ENCODE data around the gene ANK2. TPM values are rescaled to one million over a fixed set of nuclear protein-coding genes. Genes with fewer than 3 reads are reported as not detected.

ANK2 gene
- 1,513 TPM for total RNA-seq (ENCODE audit: unreplicated experiment)
- long read RNA-seq, full-length matches to known transcripts = 5 of 98 reads
- long read RNA-seq, partial matches to known transcripts = 26 of 98 reads
- long read RNA-seq, other reads (novel, unspliced or antisense) = 67 of 98 reads

DNA sequence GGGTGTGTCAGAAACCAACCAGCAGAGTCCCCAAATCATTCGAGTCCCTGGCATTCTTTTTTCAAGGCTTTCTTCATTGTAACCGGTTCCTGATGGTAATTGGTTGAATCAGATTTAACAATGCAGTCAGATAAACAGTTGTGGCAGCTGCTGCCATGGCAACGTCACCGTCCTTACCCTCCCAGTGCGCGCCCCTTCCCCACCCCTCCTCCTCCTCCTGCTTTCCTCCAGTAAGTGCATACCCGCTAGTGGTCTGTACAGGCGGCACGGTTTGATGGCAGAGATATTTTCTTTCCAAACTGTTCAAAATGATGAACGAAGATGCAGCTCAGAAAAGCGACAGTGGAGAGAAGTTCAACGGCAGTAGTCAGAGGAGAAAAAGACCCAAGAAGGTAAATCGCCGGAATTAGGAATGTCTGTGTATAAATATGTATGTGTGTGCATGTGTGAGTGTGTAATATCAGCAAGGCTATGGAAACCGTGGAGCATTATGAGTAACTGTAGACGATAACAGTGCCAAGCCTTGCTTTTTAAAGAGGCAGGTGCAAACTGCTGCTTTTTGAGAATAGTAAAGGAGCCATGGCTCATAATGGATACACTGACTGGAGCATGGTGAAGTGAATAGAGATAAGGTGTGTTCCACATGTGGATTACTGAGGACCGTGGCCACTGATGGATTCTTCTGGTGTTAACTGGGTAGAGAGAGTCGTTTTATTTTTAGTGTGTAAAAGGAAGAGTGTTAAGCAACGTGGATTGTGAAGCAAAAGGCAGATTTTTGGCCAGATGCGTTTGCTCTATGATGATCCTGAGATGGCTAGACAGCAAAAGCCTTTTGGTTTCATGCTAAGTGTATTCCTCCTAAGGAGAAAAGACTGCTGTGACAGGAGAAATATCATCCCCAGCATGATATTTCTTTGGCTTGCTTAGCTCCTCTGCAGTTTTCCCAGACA is at the start of gene ANK2:
Gene ANK2, plus strand, starts transcription at position 233 of the 950 bp plus-strand sequence. Its CDS starts 76 bp downstream, at position 309.
- TF ChIP-seq, protein P1, sequence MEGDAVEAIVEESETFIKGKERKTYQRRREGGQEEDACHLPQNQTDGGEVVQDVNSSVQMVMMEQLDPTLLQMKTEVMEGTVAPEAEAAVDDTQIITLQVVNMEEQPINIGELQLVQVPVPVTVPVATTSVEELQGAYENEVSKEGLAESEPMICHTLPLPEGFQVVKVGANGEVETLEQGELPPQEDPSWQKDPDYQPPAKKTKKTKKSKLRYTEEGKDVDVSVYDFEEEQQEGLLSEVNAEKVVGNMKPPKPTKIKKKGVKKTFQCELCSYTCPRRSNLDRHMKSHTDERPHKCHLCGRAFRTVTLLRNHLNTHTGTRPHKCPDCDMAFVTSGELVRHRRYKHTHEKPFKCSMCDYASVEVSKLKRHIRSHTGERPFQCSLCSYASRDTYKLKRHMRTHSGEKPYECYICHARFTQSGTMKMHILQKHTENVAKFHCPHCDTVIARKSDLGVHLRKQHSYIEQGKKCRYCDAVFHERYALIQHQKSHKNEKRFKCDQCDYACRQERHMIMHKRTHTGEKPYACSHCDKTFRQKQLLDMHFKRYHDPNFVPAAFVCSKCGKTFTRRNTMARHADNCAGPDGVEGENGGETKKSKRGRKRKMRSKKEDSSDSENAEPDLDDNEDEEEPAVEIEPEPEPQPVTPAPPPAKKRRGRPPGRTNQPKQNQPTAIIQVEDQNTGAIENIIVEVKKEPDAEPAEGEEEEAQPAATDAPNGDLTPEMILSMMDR (IDR thresholded peaks at IDR 0.05; ENCODE audit: partially characterized antibody, unreplicated experiment) = no peak
- H3K27me3 Mint-ChIP-seq (ENCODE audit: unreplicated experiment) = peaks cover 6% of the 10 kb centered on the region
- H3K27ac Mint-ChIP-seq (ENCODE audit: unreplicated experiment) = no peak within 1 kb of the TSS
- H3K4me3 Mint-ChIP-seq (ENCODE audit: unreplicated experiment) = no peak within 1 kb of the TSS
- H3K9me3 Mint-ChIP-seq (ENCODE audit: unreplicated experiment) = peaks cover 13% of the 10 kb centered on the region
- peaks cover under 1% of the 10 kb centered on the region for H3K36me3 Mint-ChIP-seq (ENCODE audit: unreplicated experiment)
- H3K4me1 Mint-ChIP-seq (ENCODE audit: low read depth, unreplicated experiment) = peaks cover 29% of the 10 kb centered on the region
- peak; percentile 86 for DNase-seq

DNA sequence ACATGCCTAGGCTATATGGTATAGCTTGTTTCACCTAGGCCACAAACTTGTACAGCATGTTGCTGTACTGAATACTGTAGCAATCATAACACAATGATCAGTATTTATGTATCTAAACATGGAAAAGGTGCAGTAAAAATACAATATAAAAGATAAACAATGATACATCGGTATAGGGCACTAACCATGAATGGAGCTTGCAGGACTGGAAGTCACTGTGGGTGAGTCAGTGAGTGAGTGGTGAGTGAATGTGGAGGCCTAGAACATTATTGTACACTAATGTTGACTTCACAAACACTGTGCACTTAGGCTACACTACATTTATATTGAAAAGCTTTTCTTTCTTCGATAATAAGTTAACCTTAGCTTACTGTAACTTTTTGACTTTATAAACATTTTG is 45.6 kb upstream of the ANK2 start:
- peaks cover 9% of the 10 kb centered on the region for H3K27me3 Mint-ChIP-seq (ENCODE audit: unreplicated experiment)
- peak overlapping the region; percentile 48 for H3K27ac Mint-ChIP-seq (ENCODE audit: unreplicated experiment)
- no peak overlapping the region for H3K4me3 Mint-ChIP-seq (ENCODE audit: unreplicated experiment)
- H3K36me3 Mint-ChIP-seq (ENCODE audit: unreplicated experiment) = peaks cover 6% of the 10 kb centered on the region
- H3K9me3 Mint-ChIP-seq (ENCODE audit: unreplicated experiment) = peaks cover 16% of the 10 kb centered on the region
- no peak for DNase-seq
- TF ChIP-seq, protein P1 (IDR thresholded peaks at IDR 0.05; ENCODE audit: partially characterized antibody, unreplicated experiment) = no peak
- peaks cover 52% of the 10 kb centered on the region for H3K4me1 Mint-ChIP-seq (ENCODE audit: low read depth, unreplicated experiment)

GRCh38 chr4:113004655-113005054 is 44.8 kb upstream of the ANK2 start:
- Mint-ChIP-seq H3K9me3 (ENCODE audit: unreplicated experiment) (peaks cover 22% of the 10 kb centered on the region), H3K27me3 (ENCODE audit: unreplicated experiment) (peaks cover 9% of the 10 kb centered on the region), H3K4me3 (ENCODE audit: unreplicated experiment) (no peak overlapping the region), H3K4me1 (ENCODE audit: low read depth, unreplicated experiment) (peaks cover 57% of the 10 kb centered on the region), H3K27ac (ENCODE audit: unreplicated experiment) (peak overlapping the region; percentile 74), H3K36me3 (ENCODE audit: unreplicated experiment) (peaks cover 6% of the 10 kb centered on the region)
- TF ChIP-seq, protein P1 (IDR thresholded peaks at IDR 0.05; ENCODE audit: partially characterized antibody, unreplicated experiment) = no peak
- DNase-seq = no peak

GRCh38 chr4:113006632-113007031 is 42.8 kb upstream of the ANK2 start:
- Mint-ChIP-seq H3K27ac (ENCODE audit: unreplicated experiment) (peak overlapping the region; percentile 30), H3K27me3 (ENCODE audit: unreplicated experiment) (peaks cover 8% of the 10 kb centered on the region), H3K9me3 (ENCODE audit: unreplicated experiment) (peaks cover 22% of the 10 kb centered on the region), H3K36me3 (ENCODE audit: unreplicated experiment) (peaks cover 6% of the 10 kb centered on the region), H3K4me1 (ENCODE audit: low read depth, unreplicated experiment) (peaks cover 69% of the 10 kb centered on the region), H3K4me3 (ENCODE audit: unreplicated experiment) (no peak overlapping the region)
- DNase-seq = no peak
- TF ChIP-seq, protein P1 (IDR thresholded peaks at IDR 0.05; ENCODE audit: partially characterized antibody, unreplicated experiment) = peak; percentile 27

DNA sequence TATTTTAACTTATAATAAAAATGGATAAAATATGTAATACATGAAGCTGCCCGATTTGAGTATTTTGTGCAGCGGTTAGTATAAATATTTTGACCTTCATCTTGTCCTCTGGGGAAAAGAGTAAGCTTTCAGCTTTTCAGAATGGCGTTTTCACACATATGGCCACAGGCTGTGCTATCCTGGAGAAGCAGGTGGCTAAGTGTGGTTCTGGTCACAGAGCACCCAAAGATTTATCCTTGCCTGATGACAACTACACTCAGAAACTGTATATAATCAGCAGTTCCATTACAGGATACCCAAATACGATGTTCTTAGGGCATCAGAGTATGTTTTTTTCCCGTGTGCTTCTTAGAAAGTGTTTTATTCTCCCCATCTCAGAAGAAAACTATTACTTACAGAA is 42.3 kb upstream of the ANK2 start:
- TF ChIP-seq, protein P1 (IDR thresholded peaks at IDR 0.05; ENCODE audit: partially characterized antibody, unreplicated experiment) = no peak
- Mint-ChIP-seq H3K36me3 (ENCODE audit: unreplicated experiment) (peaks cover 6% of the 10 kb centered on the region), H3K27me3 (ENCODE audit: unreplicated experiment) (peaks cover 7% of the 10 kb centered on the region), H3K9me3 (ENCODE audit: unreplicated experiment) (peaks cover 22% of the 10 kb centered on the region), H3K27ac (ENCODE audit: unreplicated experiment) (peak overlapping the region; percentile 93), H3K4me3 (ENCODE audit: unreplicated experiment) (peak overlapping the region; percentile 74), H3K4me1 (ENCODE audit: low read depth, unreplicated experiment) (peaks cover 72% of the 10 kb centered on the region)
- peak; percentile 72 for DNase-seq

Measured in glutamatergic neuron (in vitro differentiated cells).